Hepatocyte (in vitro differentiated cells): Measurements from ENCODE around the gene PRDM15. TPM values are rescaled to one million over a fixed set of nuclear protein-coding genes. Genes with fewer than 3 reads are reported as not detected.

Experiments
- DNase-seq: peaks from one replicate; pipeline ENCODE4 v3.0.0-alpha.2; 2016; ENCODE audit warnings: low spot score
- H2AFZ ChIP-seq: fragments of 200-600 bp; sonication (generic); 2 replicates; pipeline ENCODE4 v1.6.0; 2016; ENCODE audit warnings: antibody characterized with exemption, mild to moderate bottlenecking
- H3K27ac ChIP-seq: fragments of 200-600 bp; sonication (generic); 2 replicates; pipeline ENCODE4 v1.5.1; 2016; ENCODE audit warnings: mild to moderate bottlenecking
- H3K27me3 ChIP-seq: fragments of 200-600 bp; sonication (generic); 2 replicates; pipeline ENCODE4 v1.6.1; 2016
- H3K36me3 ChIP-seq: fragments of 200-600 bp; sonication (generic); replicated peaks from 2 replicates; pipeline ENCODE4 v1.5.1; 2016; ENCODE audit warnings: low read depth; ENCODE audit not compliant: insufficient read depth
- H3K4me1 ChIP-seq: fragments of 200-600 bp; sonication (generic); 2 replicates; pipeline ENCODE4 v1.5.1; 2016; ENCODE audit warnings: mild to moderate bottlenecking, moderate library complexity; ENCODE audit not compliant: insufficient read depth
- H3K4me2 ChIP-seq: fragments of 200-600 bp; sonication (generic); 2 replicates; pipeline ENCODE4 v1.6.0; 2016
- H3K4me3 ChIP-seq: fragments of 200-600 bp; sonication (generic); 2 replicates; pipeline ENCODE4 v1.5.1; 2016; ENCODE audit warnings: mild to moderate bottlenecking
- H3K79me2 ChIP-seq: fragments of 200-600 bp; sonication (generic); 2 replicates; pipeline ENCODE4 v1.6.0; 2017; ENCODE audit warnings: mild to moderate bottlenecking
- H3K9me2 ChIP-seq: fragments of 200-600 bp; sonication (generic); replicated peaks from 2 replicates; pipeline ENCODE4 v1.6.0; 2017; ENCODE audit warnings: mild to moderate bottlenecking; ENCODE audit not compliant: insufficient read depth
- H3K9me3 ChIP-seq: fragments of 200-600 bp; sonication (generic); 2 replicates; pipeline ENCODE4 v1.5.1; 2016; ENCODE audit warnings: low read depth, mild to moderate bottlenecking
- H4K20me1 ChIP-seq: fragments of 200-600 bp; sonication (generic); 2 replicates; pipeline ENCODE4 v1.6.0; 2016; ENCODE audit warnings: mild to moderate bottlenecking; ENCODE audit not compliant: insufficient read depth, poor library complexity, severe bottlenecking
- EZH2 ChIP-seq: fragments of 200-600 bp; sonication (generic); IDR thresholded peaks from 2 replicates; pipeline ENCODE4 v1.6.1; 2016; ENCODE audit warnings: antibody characterized with exemption, mild to moderate bottlenecking, borderline replicate concordance
- EZH2phosphoT487 ChIP-seq: fragments of 200-600 bp; sonication (generic); IDR thresholded peaks from one replicate; pipeline ENCODE4 v1.6.1; 2018; ENCODE audit warnings: antibody characterized with exemption, mild to moderate bottlenecking, low read depth, moderate library complexity; ENCODE audit not compliant: unreplicated experiment, severe bottlenecking
- WGBS: methylation state at CpG from one replicate; pipeline ENCODE4 v1.1.6; 2016; ENCODE audit warnings: low lambda C conversion rate; ENCODE audit errors: missing lambda C conversion rate; 5-methylcytosine and 5-hydroxymethylcytosine counted together
- polyA plus RNA-seq: library from polyadenylated mRNA; unstranded; fragments of >200 nt; fragmentation: Nextera tagmentation; extraction: Ambion mirVana; gene quantifications from 2 replicates; pipeline ENCODE4 v1.2.1, GENCODE V29; 2016
- total RNA-seq: library from RNA; depleted of rRNA; stranded (reverse); fragments of >200 nt; gene quantifications from 2 replicates; pipeline ENCODE4 v1.2.3, GENCODE V29; 2014
- TF ChIP-seq, protein P1 (sequence below): fragments of 200-600 bp; sonication (generic); IDR thresholded peaks from 2 replicates; pipeline ENCODE4 v1.5.1; 2016; ENCODE audit warnings: antibody characterized with exemption, mild to moderate bottlenecking; ENCODE audit not compliant: poor library complexity

Gene PRDM15
- total and polyA plus RNA-seq, 2 experiments from 2014 or later, result 3.0 to 4.7 TPM

DNA sequence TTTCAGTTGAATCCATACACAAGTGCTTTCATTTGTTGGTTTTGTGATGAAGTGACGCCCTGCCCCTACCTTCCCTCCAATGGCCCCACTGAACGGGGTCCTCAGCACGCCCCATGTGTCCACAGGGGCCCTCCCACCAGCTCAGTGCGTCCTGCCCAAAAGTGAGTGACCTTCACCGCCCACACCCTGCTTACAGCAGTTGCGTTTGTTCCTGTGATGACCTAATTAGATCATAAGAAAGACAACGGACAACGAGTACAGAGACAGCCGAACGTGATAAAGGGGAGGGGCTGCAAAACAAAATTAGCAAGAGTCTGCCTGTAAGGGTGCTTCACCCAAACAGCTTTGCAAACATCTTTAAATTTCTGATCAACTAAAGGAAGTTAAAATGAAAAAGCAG is 74.1 kb downstream of the PRDM15 start:
- no peak overlapping the region for H3K4me3 ChIP-seq
- WGBS, result 86% methylated on average over 10 of the region's 10 CpGs
- H3K4me1 ChIP-seq, result no peaks in the 10 kb centered on the region
- no peak overlapping the region for H2AFZ ChIP-seq
- TF ChIP-seq EZH2 (no peak), EZH2phosphoT487 (no peak)
- TF ChIP-seq, protein P1, sequence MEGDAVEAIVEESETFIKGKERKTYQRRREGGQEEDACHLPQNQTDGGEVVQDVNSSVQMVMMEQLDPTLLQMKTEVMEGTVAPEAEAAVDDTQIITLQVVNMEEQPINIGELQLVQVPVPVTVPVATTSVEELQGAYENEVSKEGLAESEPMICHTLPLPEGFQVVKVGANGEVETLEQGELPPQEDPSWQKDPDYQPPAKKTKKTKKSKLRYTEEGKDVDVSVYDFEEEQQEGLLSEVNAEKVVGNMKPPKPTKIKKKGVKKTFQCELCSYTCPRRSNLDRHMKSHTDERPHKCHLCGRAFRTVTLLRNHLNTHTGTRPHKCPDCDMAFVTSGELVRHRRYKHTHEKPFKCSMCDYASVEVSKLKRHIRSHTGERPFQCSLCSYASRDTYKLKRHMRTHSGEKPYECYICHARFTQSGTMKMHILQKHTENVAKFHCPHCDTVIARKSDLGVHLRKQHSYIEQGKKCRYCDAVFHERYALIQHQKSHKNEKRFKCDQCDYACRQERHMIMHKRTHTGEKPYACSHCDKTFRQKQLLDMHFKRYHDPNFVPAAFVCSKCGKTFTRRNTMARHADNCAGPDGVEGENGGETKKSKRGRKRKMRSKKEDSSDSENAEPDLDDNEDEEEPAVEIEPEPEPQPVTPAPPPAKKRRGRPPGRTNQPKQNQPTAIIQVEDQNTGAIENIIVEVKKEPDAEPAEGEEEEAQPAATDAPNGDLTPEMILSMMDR, result no peak
- no peak for DNase-seq
- H3K36me3 ChIP-seq, result no peaks in the 10 kb centered on the region
- H3K9me2 ChIP-seq, result no peaks in the 10 kb centered on the region
- no peak overlapping the region for H3K4me2 ChIP-seq
- no peaks in the 10 kb centered on the region for H3K27me3 ChIP-seq
- H4K20me1 ChIP-seq, result no peaks in the 10 kb centered on the region
- H3K9me3 ChIP-seq, result no peaks in the 10 kb centered on the region
- no peak overlapping the region for H3K27ac ChIP-seq
- H3K79me2 ChIP-seq, result no peaks in the 10 kb centered on the region

DNA sequence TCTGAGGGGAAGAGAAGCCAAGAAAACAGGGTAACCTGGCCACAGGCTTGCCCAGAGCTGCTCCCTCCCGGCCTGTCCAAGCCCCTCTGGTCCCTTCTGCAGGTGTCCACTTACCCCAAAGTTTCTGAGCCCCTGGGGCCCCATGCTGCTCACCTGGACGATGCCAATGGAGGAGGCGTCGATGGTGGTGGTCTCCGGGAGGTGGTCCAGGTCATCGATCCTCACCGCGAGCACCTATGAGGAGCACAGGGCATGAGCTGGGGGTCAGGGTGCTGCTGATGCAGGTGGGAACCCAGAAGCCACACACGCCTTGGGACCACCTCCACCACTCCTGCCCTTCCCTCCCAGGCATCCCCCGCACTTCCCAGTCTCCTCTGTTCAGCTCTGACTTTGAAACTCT is 74.8 kb downstream of the PRDM15 start:
- no peak for DNase-seq
- Histone ChIP-seq H3K9me3 (no peaks in the 10 kb centered on the region), H3K9me2 (no peaks in the 10 kb centered on the region), H3K27me3 (no peaks in the 10 kb centered on the region), H3K36me3 (no peaks in the 10 kb centered on the region), H3K27ac (no peak overlapping the region), H2AFZ (no peak overlapping the region), H3K79me2 (no peaks in the 10 kb centered on the region), H4K20me1 (no peaks in the 10 kb centered on the region), H3K4me2 (no peak overlapping the region), H3K4me1 (no peaks in the 10 kb centered on the region), H3K4me3 (no peak overlapping the region)
- TF ChIP-seq, protein P1, result no peak
- no peak for TF ChIP-seq EZH2phosphoT487
- no peak for TF ChIP-seq EZH2
- 99% methylated on average over 10 of the region's 10 CpGs for WGBS

DNA sequence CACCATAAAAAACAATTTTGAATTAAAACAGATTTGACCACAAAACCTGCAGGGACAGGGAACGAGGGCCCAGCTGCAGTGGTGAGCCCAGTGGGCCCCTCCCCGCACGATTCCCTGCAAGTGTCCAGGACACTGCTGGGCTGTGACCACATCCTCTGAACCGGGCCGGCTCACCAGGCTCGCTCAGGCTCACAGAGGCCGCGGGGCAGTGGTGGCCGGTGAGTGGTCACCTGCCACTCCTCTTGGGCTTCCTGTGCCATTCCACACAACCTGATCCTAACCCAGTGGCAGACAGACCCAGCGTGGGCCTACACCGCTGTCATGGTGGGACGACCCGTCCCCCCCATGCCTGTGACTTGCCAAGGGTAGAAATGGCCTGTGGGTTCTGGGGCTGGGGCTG is 75.8 kb downstream of the PRDM15 start:
- H3K79me2 ChIP-seq, result no peaks in the 10 kb centered on the region
- WGBS, result 96% methylated on average over 13 of the region's 13 CpGs
- DNase-seq, result no peak
- H4K20me1 ChIP-seq, result no peaks in the 10 kb centered on the region
- H3K36me3 ChIP-seq, result no peaks in the 10 kb centered on the region
- no peaks in the 10 kb centered on the region for H3K4me1 ChIP-seq
- no peaks in the 10 kb centered on the region for H3K27me3 ChIP-seq
- no peaks in the 10 kb centered on the region for H3K9me2 ChIP-seq
- no peak overlapping the region for H3K4me2 ChIP-seq
- TF ChIP-seq, protein P1, result no peak
- no peak for TF ChIP-seq EZH2phosphoT487
- TF ChIP-seq EZH2, result no peak
- no peak overlapping the region for H3K27ac ChIP-seq
- H2AFZ ChIP-seq, result no peak overlapping the region
- no peaks in the 10 kb centered on the region for H3K9me3 ChIP-seq
- no peak overlapping the region for H3K4me3 ChIP-seq

DNA sequence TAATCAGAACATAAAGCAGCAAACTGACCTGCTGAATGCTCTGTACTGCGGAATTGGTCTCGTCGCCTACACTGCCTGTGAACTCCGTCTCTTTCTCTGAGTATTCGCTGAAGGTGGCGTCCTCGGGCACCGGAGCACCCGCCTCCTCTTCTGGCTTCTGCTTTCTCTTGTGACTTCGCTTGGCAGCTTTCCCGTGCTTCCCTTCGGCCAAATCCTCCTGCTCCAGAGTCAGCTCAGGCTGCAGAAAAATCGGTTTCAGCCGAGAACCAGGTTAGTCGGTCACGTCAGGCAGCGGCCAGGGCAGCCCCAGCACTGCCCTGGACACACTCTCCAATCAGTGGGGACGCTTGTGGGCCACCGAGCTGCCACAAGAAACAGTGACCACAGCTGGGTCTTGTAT is 76.5 kb downstream of the PRDM15 start:
- no peaks in the 10 kb centered on the region for H3K9me2 ChIP-seq
- H3K79me2 ChIP-seq, result no peaks in the 10 kb centered on the region
- H4K20me1 ChIP-seq, result no peaks in the 10 kb centered on the region
- no peak for DNase-seq
- no peak for TF ChIP-seq EZH2phosphoT487
- TF ChIP-seq, protein P1, result no peak
- no peak for TF ChIP-seq EZH2
- WGBS, result 92% methylated on average over 19 of the region's 19 CpGs
- H3K4me1 ChIP-seq, result no peaks in the 10 kb centered on the region
- H2AFZ ChIP-seq, result no peak overlapping the region
- H3K4me2 ChIP-seq, result no peak overlapping the region
- H3K4me3 ChIP-seq, result no peak overlapping the region
- no peaks in the 10 kb centered on the region for H3K9me3 ChIP-seq
- H3K27ac ChIP-seq, result no peak overlapping the region
- H3K36me3 ChIP-seq, result no peaks in the 10 kb centered on the region
- H3K27me3 ChIP-seq, result no peaks in the 10 kb centered on the region
